ENCODE measurements around the gene POLR2L.
A peak's percentile ranks its signal among the peaks of the same experiment; 100 is the strongest.

The POLR2L gene

GRCh38 chr11:819943-820649, 22.2 kb downstream of the POLR2L start:
- H3K4me3 ChIP-seq, result peak overlapping the region; percentile 60 to 99 (median 87)
- H3K27ac ChIP-seq, result peak overlapping the region; percentile 65 to 98 (median 94)

- H3K27ac ChIP-seq, result peak overlapping the region; percentile 65 to 98 (median 94)
Observed at GRCh38 chr11:819129-819931, 23.0 kb downstream of the POLR2L start.

GRCh38 chr11:818396-819128, 23.8 kb downstream of the POLR2L start, which contains the start of gene PNPLA2:
TSS of gene PNPLA2 (plus strand) at chr11:818914. CDS start at chr11:819719, 805 bp downstream.
- H3K4me3 ChIP-seq, result peak within 1 kb of the TSS; percentile 60 to 99 (median 87)
- peak within 1 kb of the TSS; percentile 65 to 98 (median 94) for H3K27ac ChIP-seq

More at GRCh38 chr11:819129-819931, 23.0 kb downstream of the POLR2L start:
- peak overlapping the region; percentile 60 to 99 (median 87) for H3K4me3 ChIP-seq

- Histone ChIP-seq H3K27ac (no peak overlapping the region), H3K4me3 (no peak overlapping the region)
Observed at GRCh38 chr11:816433-816779, 25.9 kb downstream of the POLR2L start.

- H3K4me3 ChIP-seq, result no peak overlapping the region
- no peak overlapping the region for H3K27ac ChIP-seq
Observed at GRCh38 chr11:815675-816432, 26.5 kb downstream of the POLR2L start.

GRCh38 chr11:813456-814096, 28.8 kb downstream of the POLR2L start:
- peak overlapping the region in 1 of 21 experiments; percentile 13 for H3K27ac ChIP-seq

GRCh38 chr11:813072-813455, 29.3 kb downstream of the POLR2L start:
- H3K27ac ChIP-seq, result peak overlapping the region in 1 of 21 experiments; percentile 13
- no peak overlapping the region for H3K4me3 ChIP-seq

More at GRCh38 chr11:813456-814096, 28.8 kb downstream of the POLR2L start:
- no peak overlapping the region for H3K4me3 ChIP-seq

GRCh38 chr11:812390-812789, 29.9 kb downstream of the POLR2L start:
- Histone ChIP-seq H3K4me3 (no peak overlapping the region), H3K27ac (peak overlapping the region in 2 of 21 experiments; percentile 34 to 98)

- peak overlapping the region in 8 of 21 experiments; percentile 2 to 100 (median 95) for H3K27ac ChIP-seq
- peak overlapping the region in 2 of 7 experiments; percentile 84 to 95 for H3K4me3 ChIP-seq
Observed at GRCh38 chr11:811446-812245, 30.7 kb downstream of the POLR2L start.

GRCh38 chr11:810040-810567, 32.2 kb downstream of the POLR2L start:
- H3K4me3 ChIP-seq, result peak overlapping the region; percentile 84 to 99 (median 96)
- peak overlapping the region; percentile 37 to 100 (median 98) for H3K27ac ChIP-seq

GRCh38 chr11:809287-810039, 32.9 kb downstream of the POLR2L start, which contains the start of gene RPLP2:
TSS of gene RPLP2 (plus strand) at chr11:809967. CDS start at chr11:810235, 268 bp downstream.
- Histone ChIP-seq H3K4me3 (peak within 1 kb of the TSS; percentile 84 to 99 (median 96)), H3K27ac (peak within 1 kb of the TSS; percentile 83 to 100 (median 98))

- peak overlapping the region; percentile 83 to 100 (median 98) for H3K27ac ChIP-seq
- H3K4me3 ChIP-seq, result peak overlapping the region; percentile 84 to 99 (median 96)
Observed at GRCh38 chr11:808427-809286, 33.7 kb downstream of the POLR2L start.

GRCh38 chr11:804599-804964, 37.7 kb downstream of the POLR2L start:
- peak overlapping the region in 20 of 21 experiments; percentile 71 to 94 (median 86) for H3K27ac ChIP-seq

GRCh38 chr11:803770-804598, 38.3 kb downstream of the POLR2L start:
- Histone ChIP-seq H3K4me3 (peak overlapping the region; percentile 55 to 72 (median 65)), H3K27ac (peak overlapping the region in 15 of 21 experiments; percentile 71 to 94 (median 88))

More at GRCh38 chr11:804599-804964, 37.7 kb downstream of the POLR2L start:
- H3K4me3 ChIP-seq, result peak overlapping the region; percentile 55 to 72 (median 65)

- Histone ChIP-seq H3K4me3 (no peak overlapping the region), H3K27ac (peak overlapping the region in 1 of 21 experiments; percentile 78)
Observed at GRCh38 chr11:803467-803742, 38.9 kb downstream of the POLR2L start.

Measured in skin epidermis (tissue), 12 donors.